HG03097 (cell line): ENCODE measurements around the gene TGIF2.
"Not testable (repeated sequence)": the region's sequence is repeated elsewhere in the genome, so short reads cannot be mapped to it uniquely, and the experiment has no call there.

Experiments used
- ATAC-seq: cut with Tn5 transposase; IDR thresholded peaks from one replicate; pipeline ENCODE4 v1.9.1; 2021; ENCODE audit not compliant: unreplicated experiment, low FRiP score

Gene TGIF2

GRCh38 chr20:36546111-36546736 is 27.2 kb upstream of the TGIF2 start:
- no peak for ATAC-seq

GRCh38 chr20:36547186-36548005 is 26.0 kb upstream of the TGIF2 start:
- ATAC-seq: no peak

GRCh38 chr20:36548006-36548315 is 25.4 kb upstream of the TGIF2 start:
- ATAC-seq: no peak

DNA sequence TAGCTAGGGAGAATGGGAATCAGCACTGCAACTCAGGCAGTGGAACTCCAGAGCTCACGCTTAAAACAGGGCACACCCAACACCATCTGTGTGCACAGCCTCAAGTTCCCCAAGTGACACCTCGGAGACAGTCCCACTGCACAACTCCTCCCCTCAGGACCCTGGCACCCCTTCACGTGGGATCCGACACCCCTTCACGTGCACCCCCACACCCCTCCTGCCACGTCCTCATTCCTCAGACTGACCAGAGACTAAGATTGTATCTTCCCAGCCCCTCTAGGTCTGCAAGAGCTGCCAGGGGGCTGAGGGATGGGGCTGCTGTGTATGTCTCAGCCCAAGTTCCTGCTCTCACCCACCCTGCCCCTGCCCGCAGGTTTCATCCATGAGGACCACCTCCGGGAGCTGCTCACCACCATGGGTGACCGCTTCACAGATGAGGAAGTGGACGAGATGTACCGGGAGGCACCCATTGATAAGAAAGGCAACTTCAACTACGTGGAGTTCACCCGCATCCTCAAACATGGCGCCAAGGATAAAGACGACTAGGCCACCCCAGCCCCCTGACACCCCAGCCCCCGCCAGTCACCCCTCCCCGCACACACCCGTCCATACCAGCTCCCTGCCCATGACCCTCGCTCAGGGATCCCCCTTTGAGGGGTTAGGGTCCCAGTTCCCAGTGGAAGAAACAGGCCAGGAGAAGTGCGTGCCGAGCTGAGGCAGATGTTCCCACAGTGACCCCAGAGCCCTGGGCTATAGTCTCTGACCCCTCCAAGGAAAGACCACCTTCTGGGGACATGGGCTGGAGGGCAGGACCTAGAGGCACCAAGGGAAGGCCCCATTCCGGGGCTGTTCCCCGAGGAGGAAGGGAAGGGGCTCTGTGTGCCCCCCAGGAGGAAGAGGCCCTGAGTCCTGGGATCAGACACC is 24.4 kb upstream of the TGIF2 start:
- ATAC-seq: no peak

- ATAC-seq: no peak
These were observed 23.8 kb upstream of the TGIF2 start for GRCh38 chr20:36549628-36549941.

- no peak for ATAC-seq
These were observed 23.2 kb upstream of the TGIF2 start for GRCh38 chr20:36549942-36550789.

DNA sequence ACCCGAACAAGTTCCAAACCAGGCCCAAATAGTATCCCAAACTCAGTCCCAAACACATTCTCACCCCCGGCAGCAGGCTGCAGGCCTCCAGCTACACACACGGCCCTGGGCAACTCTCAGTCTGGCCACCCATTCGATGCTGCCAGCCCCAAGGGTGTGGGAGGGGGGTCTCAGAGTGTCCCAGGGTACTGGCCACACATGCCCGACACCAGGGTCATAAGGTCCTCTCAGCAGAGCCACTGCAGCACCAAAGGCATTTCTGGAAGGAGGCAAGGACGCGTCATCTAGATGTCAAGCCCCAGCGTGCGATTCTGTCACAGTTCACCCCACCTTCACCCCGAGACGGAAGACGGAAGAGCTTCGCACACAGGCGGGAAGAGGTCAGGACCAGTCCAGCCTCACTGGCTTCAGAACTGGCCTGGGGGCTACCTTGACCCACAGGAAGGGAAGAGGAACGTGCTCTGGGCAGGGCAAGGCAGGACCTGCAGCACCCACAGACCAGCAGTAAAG is 22.6 kb upstream of the TGIF2 start:
- no peak for ATAC-seq

DNA sequence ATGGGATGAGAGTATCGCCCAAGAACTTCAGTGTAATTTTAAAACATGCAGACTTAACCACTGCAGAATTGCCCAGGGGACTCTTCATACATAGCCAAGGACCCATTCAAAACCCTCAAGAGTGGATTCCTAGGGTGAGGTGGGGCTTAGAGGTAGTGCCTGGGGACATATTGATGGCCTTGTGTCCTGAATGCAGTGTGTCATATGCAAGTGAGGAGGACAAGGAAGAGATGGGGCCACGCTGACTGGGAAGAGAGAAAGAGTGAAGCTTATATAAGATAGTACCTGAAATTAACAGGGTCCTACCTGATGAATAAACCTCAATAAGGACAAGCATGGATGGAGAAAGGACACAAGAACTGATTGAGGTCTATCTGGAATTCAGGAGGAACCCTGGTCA is 18.1 kb upstream of the TGIF2 start:
- no peak for ATAC-seq

DNA sequence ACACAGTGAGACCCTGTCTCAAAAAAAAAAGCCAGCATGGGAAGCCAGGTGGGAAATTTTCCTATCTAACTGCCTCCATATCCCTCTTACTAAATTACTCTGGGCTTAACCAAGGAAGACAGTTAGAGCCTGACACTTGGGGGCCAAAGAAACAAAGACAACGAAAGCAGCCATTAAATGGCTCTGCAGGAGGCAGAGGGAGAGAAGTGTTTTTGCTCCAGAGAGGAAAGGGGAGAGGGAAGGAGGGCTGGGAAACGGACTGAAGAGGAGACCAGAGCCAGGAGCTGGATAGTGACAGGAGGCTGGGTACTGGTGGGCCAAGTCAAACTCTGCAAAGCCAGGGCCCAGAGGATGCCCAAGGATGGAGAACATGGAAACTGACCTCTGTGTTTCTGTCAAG is 10.7 kb upstream of the TGIF2 start:
- ATAC-seq: no peak

GRCh38 chr20:36563374-36563773 is 10.0 kb upstream of the TGIF2 start:
- no peak for ATAC-seq

DNA sequence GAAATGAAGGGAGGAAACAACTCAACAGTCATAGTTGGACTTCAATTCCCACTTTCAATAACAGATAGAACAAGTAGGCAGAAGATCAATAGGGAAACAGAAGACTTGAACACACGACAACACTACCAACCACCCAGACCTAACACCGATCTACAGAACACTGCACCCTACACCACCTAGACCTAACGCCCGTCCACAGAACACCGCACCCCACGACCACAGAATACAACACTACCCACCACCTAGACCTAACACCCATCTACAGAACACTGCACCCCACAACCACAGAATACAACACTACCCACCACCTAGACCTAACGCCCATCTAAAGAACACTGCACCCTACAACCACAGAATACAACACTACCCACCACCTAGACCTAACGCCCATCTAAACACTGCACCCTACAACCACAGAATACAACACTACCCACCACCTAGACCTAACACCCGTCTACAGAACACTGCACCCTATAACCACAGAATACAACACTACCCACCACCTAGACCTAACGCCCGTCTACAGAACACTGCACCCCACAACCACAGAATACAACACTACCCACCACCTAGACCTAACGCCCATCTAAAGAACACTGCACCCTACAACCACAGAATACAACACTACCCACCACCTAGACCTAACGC is 9.2 kb upstream of the TGIF2 start:
- ATAC-seq: not testable (repeated sequence)

- not testable (repeated sequence) for ATAC-seq
These were observed 8.7 kb upstream of the TGIF2 start for GRCh38 chr20:36564726-36565121.

DNA sequence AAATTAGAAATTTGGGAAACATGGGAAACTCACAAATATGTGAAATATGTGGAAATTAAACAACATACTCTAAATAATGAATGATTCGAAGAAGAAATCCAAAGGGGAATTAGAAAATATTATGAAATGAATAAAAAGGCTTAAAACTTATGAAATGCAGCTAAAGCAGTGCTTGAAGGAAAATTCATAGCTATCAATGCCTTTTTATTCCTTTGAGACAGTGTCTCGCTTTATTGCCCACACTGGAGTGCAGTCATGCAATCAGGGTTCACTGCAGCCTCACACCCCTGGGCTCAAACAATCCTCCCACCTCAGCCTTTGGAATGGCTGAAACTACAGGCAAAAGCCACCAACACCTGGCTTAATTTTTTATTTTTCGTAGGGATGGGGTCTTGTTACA is 7.9 kb upstream of the TGIF2 start:
- ATAC-seq: no peak

DNA sequence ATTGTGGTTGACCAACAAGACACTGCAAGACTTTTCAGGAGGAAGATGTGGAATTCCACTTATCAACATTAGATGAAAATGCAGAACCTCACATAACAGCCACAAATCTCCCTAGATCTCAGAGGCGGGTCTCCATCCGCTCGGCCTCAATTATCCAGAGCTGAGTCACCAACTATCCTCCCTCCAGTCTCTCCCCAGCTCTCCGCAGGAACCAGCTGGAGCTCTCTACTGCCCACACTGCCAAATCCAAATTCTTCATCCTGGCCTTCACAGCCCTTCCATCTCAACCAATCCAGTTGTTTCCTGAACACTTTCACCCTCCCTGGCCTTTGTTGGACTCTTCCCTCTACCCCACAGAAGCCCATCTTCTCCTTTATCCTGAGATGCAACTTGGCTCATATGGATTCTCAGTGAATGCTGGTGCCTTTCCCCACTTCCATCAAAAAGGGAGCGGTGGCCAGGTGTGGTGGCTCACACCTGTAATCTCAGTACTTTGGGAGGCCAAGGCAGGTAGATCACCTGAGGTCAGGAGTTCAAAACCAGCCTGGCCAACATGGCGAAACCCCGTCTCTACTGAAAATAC is 3.5 kb upstream of the TGIF2 start:
- ATAC-seq: no peak

GRCh38 chr20:36571564-36572504 is 1.6 kb upstream of the TGIF2 start:
- ATAC-seq: no peak

DNA sequence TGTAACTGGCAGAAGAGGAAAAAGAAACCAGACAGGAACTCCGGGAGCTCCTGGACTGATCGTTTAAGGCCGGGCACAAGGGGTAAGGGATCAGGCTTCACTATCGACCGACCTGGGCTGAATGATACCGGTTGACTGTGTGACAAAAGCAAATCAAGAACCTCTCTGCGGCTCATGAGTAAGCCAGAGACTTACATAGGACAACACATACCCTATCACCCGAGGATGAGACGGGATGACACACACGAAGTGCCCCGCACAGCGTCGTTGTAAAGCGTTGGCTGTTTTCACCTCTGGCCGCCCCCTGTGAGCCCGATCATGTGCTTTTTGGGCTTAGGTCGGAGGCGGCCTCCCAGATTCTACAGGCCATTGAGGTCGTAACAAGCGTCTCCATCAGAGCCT is 695 bp upstream of the TGIF2 start:
- peak; percentile 14 for ATAC-seq

DNA sequence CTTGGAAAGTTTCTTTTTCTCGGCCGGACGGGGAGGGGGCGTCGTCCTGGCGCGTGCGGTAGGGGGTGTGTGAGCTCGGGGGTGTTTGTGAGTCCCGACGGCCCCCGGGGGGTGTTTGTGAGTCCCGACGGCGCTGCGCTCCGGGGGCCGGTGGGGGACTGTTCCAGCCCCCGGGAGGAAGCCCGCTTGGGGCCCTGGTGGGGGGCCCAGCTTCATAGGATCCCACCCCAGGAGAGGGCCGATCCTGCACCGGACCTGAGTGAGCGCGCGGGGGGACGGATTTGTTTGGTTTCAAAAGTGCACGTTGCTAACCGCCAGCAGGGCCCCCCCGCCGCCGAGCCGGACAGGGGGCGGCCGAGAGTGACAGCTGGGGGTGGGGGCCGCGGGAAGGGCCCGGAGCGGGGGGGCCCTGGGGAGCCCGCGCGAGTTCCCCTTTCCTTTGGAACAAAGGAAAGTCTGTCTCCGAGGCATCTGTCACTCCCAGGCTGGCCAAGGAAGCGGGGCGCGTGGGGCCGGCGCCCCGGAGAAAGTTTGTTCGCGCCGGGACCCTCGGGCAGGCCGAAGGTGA is 485 bp downstream of the TGIF2 start:
- peak; percentile 5 for ATAC-seq
